Hypothalamus (tissue), 51 donors: ENCODE results near the gene MRTFA.

ENCODE experiments used
- DNase-seq, 51 donors: peaks; one replicate each; lab custom pipeline; 2025; lab: John Stamatoyannopoulos, UW

The MRTFA gene

GRCh38 chr22:40406063-40406890, 230.2 kb downstream of the MRTFA start:
- no peak for DNase-seq

GRCh38 chr22:40405178-40406062, 231.1 kb downstream of the MRTFA start:
- DNase-seq, result no peak

- DNase-seq, result no peak
Observed at GRCh38 chr22:40404251-40405177, 232.0 kb downstream of the MRTFA start.

GRCh38 chr22:40403651-40404050, 232.9 kb downstream of the MRTFA start:
- no peak for DNase-seq

- no peak for DNase-seq
Observed at GRCh38 chr22:40403141-40403540, 233.4 kb downstream of the MRTFA start.

- no peak for DNase-seq
Observed at GRCh38 chr22:40401981-40402406, 234.5 kb downstream of the MRTFA start.

- DNase-seq, result no peak
Observed at GRCh38 chr22:40401532-40401931, 235.0 kb downstream of the MRTFA start.

GRCh38 chr22:40400159-40400558, 236.4 kb downstream of the MRTFA start:
- DNase-seq, result no peak

- no peak for DNase-seq
Observed at GRCh38 chr22:40399621-40400020, 236.9 kb downstream of the MRTFA start.

GRCh38 chr22:40397396-40397795, 239.1 kb downstream of the MRTFA start:
- peak in 1 of 51 donors; percentile 21 for DNase-seq

- peak in 1 of 51 donors; percentile 35 for DNase-seq
Observed at GRCh38 chr22:40396882-40397281, 239.6 kb downstream of the MRTFA start.

- no peak for DNase-seq
Observed at GRCh38 chr22:40395607-40396006, 240.9 kb downstream of the MRTFA start.

GRCh38 chr22:40394607-40395006, 241.9 kb downstream of the MRTFA start:
- no peak for DNase-seq

- DNase-seq, result no peak
Observed at GRCh38 chr22:40392618-40393017, 243.9 kb downstream of the MRTFA start.

- DNase-seq, result no peak
Observed at GRCh38 chr22:40391417-40391816, 245.1 kb downstream of the MRTFA start.

GRCh38 chr22:40388231-40388630, 248.3 kb downstream of the MRTFA start:
- no peak for DNase-seq

GRCh38 chr22:40387746-40388145, 248.8 kb downstream of the MRTFA start:
- no peak for DNase-seq

GRCh38 chr22:40385036-40385782, 251.3 kb downstream of the MRTFA start:
- DNase-seq, result no peak

GRCh38 chr22:40383905-40384304, 252.6 kb downstream of the MRTFA start:
- DNase-seq, result no peak

- DNase-seq, result no peak
Observed at GRCh38 chr22:40381461-40381860, 255.1 kb downstream of the MRTFA start.
